VCaP (cell line): ENCODE data around the gene PPFIBP1.
"Not testable (repeated sequence)": the region's sequence is repeated elsewhere in the genome, so short reads cannot be mapped to it uniquely, and the experiment has no call there.

Experiments used
- H3K27ac ChIP-seq: fragments of 450-650 bp; 2 replicates; pipeline ENCODE4 v1.5.1; 2017
- CTCF ChIP-seq: fragments of 450-650 bp; conservative IDR thresholded peaks from 2 replicates; pipeline ENCODE4 v1.5.1; 2017; ENCODE audit warnings: mild to moderate bottlenecking, moderate library complexity

Gene PPFIBP1

GRCh38 chr12:27644158-27644845 lies 120.3 kb downstream of the PPFIBP1 start:
- no peak for TF ChIP-seq CTCF
- H3K27ac ChIP-seq, result peak overlapping the region; percentile 72

GRCh38 chr12:27645671-27646070 lies 121.7 kb downstream of the PPFIBP1 start:
- TF ChIP-seq CTCF, result no peak
- H3K27ac ChIP-seq, result peak overlapping the region; percentile 72

- no peak for TF ChIP-seq CTCF
- peak overlapping the region; percentile 72 for H3K27ac ChIP-seq
Observed at GRCh38 chr12:27646149-27646548, 122.1 kb downstream of the PPFIBP1 start.

- TF ChIP-seq CTCF, result no peak
Observed at GRCh38 chr12:27650011-27650410, 126.0 kb downstream of the PPFIBP1 start.

GRCh38 chr12:27651201-27651600 lies 127.2 kb downstream of the PPFIBP1 start:
- peak overlapping the region; percentile 46 for H3K27ac ChIP-seq
- TF ChIP-seq CTCF, result no peak

More at GRCh38 chr12:27650011-27650410, 126.0 kb downstream of the PPFIBP1 start:
- peak overlapping the region; percentile 46 for H3K27ac ChIP-seq

- TF ChIP-seq CTCF, result peak; percentile 95
Observed at GRCh38 chr12:27652174-27652763, 128.3 kb downstream of the PPFIBP1 start.

GRCh38 chr12:27653661-27654060 lies 129.7 kb downstream of the PPFIBP1 start:
- H3K27ac ChIP-seq, result no peak overlapping the region
- no peak for TF ChIP-seq CTCF

More at GRCh38 chr12:27652174-27652763, 128.3 kb downstream of the PPFIBP1 start:
- H3K27ac ChIP-seq, result no peak overlapping the region

- H3K27ac ChIP-seq, result not testable (repeated sequence)
Observed at GRCh38 chr12:27655476-27655875, 131.5 kb downstream of the PPFIBP1 start.
